Measurements from ENCODE around the gene SPECC1.
"Not testable (repeated sequence)": the region's sequence is repeated elsewhere in the genome, so short reads cannot be mapped to it uniquely, and the experiment has no call there.

Gene SPECC1

DNA sequence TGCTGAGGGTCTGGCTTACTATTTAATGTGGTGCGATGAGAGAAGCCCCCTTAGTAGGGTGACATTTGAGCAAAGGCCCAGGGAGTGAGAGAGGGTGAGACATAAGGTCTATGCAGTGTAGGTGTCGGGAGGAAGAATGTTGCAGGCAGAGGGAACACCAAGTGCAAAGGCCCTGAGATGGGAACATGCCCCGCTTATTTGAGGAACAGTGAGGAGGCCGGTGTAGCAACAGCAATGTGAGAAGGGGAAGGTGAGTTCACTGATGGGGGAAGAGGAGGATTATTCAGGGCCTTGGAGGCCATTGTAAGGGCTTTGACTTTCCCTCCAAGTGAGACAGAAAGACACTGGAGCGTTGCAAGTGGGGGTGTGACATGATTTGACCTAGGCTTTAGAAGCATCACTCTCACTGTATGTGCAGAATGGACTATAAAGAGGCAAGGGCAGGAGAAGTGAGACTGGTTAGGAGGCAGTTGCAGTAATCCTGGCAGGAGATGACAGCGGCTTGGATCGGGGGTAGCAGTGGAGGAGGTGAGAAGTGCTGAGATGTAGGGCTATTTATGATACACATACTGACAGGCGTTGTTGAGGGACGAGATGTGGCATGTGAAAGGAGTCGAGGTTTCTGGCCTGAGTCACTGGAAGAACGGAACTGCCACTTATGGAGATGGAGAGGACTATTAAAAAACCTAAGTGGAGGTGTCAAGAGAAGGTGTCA, 145.3 kb downstream of the SPECC1 start:
- H3K27me3 Mint-ChIP-seq, result peaks cover 21% of the 10 kb centered on the region
- DNase-seq (no peak), ATAC-seq (no peak)
- H3K4me1 Mint-ChIP-seq, result peaks cover 6% of the 10 kb centered on the region
- H3K9me3 Mint-ChIP-seq, result no peaks in the 10 kb centered on the region
- H3K4me3 Mint-ChIP-seq, result no peak overlapping the region
- no peak overlapping the region for H3K27ac Mint-ChIP-seq

DNA sequence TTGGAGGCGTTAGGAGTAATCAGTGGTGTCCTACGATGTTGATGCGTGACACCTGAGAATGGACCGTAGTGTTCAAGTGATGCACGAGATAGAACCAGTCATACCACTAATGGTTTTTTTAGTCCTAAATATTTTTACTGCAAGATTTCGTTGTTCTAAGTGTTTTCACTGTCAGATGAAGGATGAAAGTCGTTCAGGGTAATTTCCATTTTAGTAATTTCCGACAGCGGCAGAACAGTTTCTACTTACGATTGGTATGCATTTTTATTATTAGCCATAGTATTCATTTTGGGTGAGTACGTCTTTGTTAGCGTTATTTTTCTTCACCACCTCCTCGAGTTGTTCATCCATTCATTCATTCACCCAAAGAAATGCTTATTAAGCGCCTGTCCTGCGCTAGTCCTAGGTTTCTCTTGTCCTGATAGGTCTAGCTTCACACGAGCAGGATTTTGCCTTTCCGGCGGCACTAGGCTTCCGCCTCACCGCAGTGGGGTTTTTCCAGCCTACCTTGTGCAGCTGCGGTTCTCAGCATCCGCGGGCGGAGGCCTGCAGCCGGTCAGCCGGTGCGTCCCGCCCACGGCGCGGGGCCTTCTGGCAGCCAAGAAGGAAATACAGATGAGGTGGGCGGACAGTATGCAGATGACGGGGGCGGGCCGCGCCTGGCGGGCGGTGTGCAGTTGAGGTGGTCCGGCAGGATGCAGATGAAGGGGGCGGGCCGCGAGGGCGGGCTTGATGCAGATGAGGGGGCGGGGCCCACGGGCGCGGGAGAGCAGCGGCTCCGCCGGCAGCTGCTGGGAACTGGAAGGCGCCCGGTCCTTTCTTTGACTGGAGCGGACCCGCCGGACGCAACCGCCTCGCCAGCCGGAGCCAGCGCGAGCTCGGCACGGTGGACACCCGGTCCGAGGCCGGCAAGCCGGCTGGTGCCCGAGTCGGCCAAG, 146.4 kb downstream of the SPECC1 start:
- Mint-ChIP-seq H3K27me3 (peaks cover 21% of the 10 kb centered on the region), H3K4me3 (no peak overlapping the region), H3K27ac (peak overlapping the region; percentile 3 to 73), H3K9me3 (no peaks in the 10 kb centered on the region), H3K4me1 (peaks cover 6% of the 10 kb centered on the region)
- peak; percentile 97 for ATAC-seq
- DNase-seq, result peak; percentile 93 to 96

DNA sequence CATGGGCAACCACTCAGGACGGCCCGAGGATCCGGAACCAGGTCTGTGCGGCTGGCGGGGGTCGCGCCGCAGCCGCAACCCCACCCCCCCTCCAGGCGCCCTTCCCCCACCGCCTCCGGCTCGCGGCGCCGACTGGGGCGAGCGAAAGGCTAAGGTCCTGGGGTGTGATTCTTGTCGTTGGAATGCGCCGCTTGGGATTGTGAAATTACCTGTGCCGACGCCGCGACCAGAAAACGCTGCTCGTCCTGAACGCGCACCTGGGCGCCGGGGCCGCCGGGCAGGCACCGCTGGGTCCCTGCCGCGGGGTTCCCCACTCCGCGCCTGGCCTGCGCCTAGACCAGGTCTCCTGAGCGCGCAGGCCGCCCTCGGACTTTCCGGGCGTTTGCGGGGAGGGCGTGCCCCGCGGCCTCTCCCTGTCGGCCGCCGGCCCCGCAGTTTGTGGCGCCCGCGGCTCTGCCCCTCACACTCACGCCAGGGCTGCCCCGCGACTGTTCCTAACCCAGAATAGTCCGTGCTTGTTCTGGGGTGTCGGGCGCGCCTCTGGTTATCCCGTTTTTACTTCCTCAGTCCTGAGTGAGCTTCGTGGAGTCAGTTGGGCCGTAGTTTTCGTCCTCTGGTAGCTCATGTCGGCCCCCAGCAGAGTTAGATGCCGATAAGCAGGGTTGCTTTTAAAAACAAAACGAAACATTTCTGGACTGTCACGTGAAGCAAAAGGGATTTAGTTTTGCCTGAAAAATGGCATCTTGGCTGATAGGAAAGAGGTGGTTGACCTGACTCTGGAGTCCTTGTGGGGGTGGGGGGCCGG, 147.2 kb downstream of the SPECC1 start:
- H3K4me1 Mint-ChIP-seq, result peaks cover 6% of the 10 kb centered on the region
- DNase-seq (peak; percentile 24 to 31), ATAC-seq (peak; percentile 33)
- H3K4me3 Mint-ChIP-seq, result peak overlapping the region; percentile 85 to 90
- peaks cover 21% of the 10 kb centered on the region for H3K27me3 Mint-ChIP-seq
- no peaks in the 10 kb centered on the region for H3K9me3 Mint-ChIP-seq
- H3K27ac Mint-ChIP-seq, result peak overlapping the region; percentile 30 to 87

DNA sequence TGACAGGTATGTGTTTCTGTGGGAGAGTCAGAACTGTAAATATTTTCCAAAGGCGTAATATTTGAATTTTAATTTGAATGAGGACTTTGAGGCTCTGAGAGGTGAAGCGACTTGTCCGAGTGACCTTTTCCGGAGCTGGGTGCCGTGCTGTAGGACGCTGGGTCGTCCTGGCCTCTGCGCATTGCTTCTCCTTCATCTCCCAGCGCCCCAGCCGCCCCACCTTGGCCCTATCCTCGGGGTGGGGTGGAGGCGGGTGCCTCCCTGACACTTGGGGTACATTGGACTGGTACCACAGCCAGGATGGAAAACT, 147.8 kb downstream of the SPECC1 start:
- Mint-ChIP-seq H3K4me3 (peak overlapping the region; percentile 85 to 90), H3K27me3 (peaks cover 21% of the 10 kb centered on the region), H3K27ac (peak overlapping the region in 1 of 2 donors; percentile 87), H3K9me3 (no peaks in the 10 kb centered on the region), H3K4me1 (peaks cover 6% of the 10 kb centered on the region)
- DNase-seq, result no peak
- ATAC-seq, result no peak

DNA sequence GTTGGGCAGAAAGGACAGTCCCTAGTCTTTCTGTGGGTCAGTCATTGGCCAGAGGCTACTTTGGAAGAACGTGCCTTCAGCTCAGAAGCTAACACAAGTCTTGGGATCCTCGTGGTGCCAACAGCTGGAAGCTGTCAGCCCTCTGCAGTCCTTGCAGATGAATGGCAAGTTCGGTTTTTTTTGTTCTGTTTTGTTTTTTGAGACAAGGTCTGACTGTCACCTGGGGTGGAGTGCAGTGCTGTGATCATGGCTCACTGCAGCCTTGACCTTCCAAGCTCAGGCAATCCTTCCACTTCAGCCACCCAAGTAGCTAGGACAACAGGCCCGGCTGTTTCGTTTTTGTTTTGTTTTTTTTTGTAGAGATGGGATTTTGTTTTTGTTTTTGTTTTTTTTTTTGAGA, 149.4 kb downstream of the SPECC1 start:
- no peak overlapping the region for H3K4me3 Mint-ChIP-seq
- no peak for ATAC-seq

DNA sequence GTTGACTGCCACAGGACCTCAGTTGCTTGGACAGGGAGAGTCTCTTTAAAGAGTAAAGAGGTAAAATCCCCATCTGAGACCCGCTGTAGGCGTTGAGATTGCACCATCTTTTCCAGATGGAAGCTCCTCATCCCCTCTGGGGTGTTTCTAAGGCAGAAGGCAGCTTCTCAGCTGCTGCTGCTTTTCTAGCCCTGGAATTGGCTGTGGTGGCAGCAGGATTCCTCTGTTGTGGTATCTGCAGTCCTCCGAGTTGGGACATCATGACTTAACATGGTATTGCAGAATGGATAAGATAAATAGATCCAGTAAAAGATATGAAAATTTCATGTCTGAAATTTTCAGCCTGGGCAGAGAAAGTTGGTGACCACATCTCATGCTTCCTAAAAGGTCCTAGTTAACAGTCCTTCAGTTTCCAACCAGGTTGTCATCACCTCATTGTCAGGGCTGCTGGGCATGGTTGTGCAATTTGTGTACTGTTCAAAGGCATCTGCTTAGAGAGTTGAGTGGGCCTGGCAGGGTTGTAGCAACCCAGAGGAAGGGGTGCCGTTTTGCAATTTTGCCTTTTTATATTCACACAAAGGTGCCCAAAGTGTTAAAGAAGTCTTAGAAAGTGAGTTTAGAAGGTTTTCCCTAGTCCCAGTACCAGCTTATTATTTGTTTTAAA, 150.4 kb downstream of the SPECC1 start:
- no peak for DNase-seq
- H3K27ac Mint-ChIP-seq, result no peak overlapping the region
- no peaks in the 10 kb centered on the region for H3K9me3 Mint-ChIP-seq
- peaks cover 6% of the 10 kb centered on the region for H3K4me1 Mint-ChIP-seq
- no peak for ATAC-seq
- H3K4me3 Mint-ChIP-seq, result no peak overlapping the region
- H3K27me3 Mint-ChIP-seq, result peaks cover 21% of the 10 kb centered on the region

More for the DNA sequence above, 149.4 kb downstream of the SPECC1 start:
- DNase-seq, result no peak
- Mint-ChIP-seq H3K4me1 (peaks cover 6% of the 10 kb centered on the region), H3K9me3 (no peaks in the 10 kb centered on the region), H3K27me3 (peaks cover 21% of the 10 kb centered on the region), H3K27ac (no peak overlapping the region)

DNA sequence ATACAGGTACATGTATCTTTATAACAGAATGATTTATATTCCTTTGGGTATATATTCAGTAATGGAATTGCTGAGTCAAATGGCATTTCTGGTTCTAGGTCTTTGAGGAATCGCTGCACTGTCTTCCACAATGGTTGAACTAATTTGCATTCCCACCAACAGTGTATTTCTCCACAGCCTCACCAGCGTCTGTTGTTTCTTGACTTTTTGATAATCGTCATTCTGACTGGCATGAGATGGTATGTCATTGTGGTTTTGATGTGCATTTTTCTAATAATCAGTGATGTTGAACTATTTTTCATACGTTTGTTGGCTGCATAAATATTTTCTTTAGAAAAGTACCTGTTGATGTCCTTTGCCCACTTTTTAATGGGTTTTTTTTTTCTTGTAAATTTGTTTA, 156.4 kb downstream of the SPECC1 start:
- not testable (repeated sequence) for H3K4me1 Mint-ChIP-seq, ATAC-seq, H3K9me3 Mint-ChIP-seq, H3K4me3 Mint-ChIP-seq, H3K27me3 Mint-ChIP-seq, H3K27ac Mint-ChIP-seq, DNase-seq

DNA sequence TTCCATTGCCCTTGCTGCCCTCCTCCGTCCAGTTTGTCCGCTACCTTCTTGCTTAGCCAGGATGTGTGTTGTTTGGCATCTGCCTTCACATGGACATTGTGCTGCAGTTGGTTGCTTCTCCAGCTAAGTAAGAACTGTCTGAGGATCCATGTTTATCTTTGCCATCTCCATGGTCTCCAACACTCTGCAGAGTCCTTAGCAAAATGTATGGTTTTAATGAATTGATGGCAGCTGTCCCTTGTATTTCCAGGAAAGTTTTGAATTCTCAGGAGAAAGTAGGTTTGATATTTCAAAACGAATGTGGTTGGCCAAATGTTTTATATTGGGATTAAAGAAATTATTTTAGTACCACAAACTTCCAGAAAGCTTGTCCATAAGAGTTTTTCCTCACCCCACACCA, 160.9 kb downstream of the SPECC1 start:
- no peaks in the 10 kb centered on the region for H3K9me3 Mint-ChIP-seq
- no peak for DNase-seq
- no peaks in the 10 kb centered on the region for H3K27me3 Mint-ChIP-seq

DNA sequence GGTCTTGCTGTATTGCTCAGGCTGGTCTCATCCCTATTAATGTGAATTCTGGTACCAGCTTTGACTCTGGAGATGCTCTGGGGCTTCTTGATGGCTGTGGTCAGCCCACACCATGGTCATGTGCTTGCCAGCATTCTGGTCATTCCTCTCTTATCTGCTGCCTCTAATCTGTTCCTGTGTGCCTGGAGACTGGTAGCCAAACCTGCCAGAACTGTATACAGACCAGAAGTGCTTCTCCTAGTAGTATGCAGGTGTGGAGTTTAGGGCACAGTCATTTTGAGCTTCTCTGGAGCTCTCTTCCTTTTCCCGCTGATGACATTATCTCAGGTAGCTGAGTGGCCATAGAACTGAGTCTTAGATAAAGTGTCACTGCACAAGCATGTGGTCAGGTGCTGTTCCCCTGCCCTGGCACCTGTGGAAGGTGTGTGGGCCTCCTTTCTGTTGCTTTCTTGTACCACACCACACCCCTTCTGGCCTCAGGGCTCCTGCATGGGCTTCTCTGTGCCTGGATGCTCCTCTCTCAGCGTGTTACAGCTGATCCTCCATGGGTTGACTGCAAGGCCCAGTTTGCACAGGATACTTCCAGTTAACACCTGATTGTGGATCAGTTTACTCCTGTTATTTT, 162.7 kb downstream of the SPECC1 start:
- H3K27me3 Mint-ChIP-seq, result no peaks in the 10 kb centered on the region
- no peak for ATAC-seq

More for the DNA sequence above, 160.9 kb downstream of the SPECC1 start:
- Mint-ChIP-seq H3K4me1 (no peaks in the 10 kb centered on the region), H3K27ac (no peak overlapping the region), H3K4me3 (no peak overlapping the region)
- ATAC-seq, result no peak

DNA sequence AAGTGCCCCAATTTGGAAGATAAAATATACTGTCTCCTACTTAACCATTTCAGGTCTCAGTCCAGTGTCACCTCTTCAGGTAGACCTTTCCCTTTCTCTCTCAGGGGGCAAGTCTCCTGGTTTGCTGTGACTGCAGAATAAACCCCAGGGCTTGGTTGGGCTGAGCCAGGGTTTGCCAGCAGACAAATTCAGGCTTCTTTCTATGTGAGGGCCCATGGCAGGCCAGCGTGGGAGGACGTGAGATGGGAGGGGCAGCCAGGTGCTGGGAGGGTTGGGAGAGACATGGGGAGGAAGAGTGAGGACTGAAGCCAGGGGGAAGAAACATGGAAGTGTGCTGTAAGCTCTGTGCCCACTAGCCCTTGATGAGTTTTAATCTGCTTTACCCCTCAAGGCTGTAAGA, 163.2 kb downstream of the SPECC1 start:
- no peaks in the 10 kb centered on the region for H3K4me1 Mint-ChIP-seq
- H3K4me3 Mint-ChIP-seq, result no peak overlapping the region
- no peak for DNase-seq
- H3K27me3 Mint-ChIP-seq, result no peaks in the 10 kb centered on the region
- no peaks in the 10 kb centered on the region for H3K9me3 Mint-ChIP-seq
- peak overlapping the region in 1 of 2 donors; percentile 8 for H3K27ac Mint-ChIP-seq
- no peak for ATAC-seq

More for the DNA sequence above, 162.7 kb downstream of the SPECC1 start:
- Mint-ChIP-seq H3K4me1 (no peaks in the 10 kb centered on the region), H3K27ac (peak overlapping the region; percentile 8 to 76), H3K9me3 (no peaks in the 10 kb centered on the region), H3K4me3 (no peak overlapping the region)
- no peak for DNase-seq

DNA sequence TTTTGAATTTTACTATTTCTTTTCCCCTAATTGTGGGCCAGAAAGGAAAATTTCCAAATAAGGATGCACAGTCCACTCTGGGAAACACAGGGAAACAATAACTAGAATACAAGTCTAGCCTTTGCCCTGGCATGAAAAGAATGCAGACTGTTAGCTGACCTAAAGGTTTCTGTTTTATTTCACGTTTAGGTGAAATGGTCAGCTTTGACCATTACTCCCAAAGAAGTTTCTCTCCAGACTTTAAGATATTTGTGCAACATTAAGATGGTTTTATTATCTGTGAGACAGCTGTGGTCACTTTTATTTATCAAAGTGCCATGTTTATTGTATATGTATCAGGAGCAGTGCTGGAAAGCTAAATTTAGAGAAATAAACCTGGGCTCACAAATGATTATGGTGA, 163.9 kb downstream of the SPECC1 start:
- Mint-ChIP-seq H3K4me3 (no peak overlapping the region), H3K27me3 (no peaks in the 10 kb centered on the region), H3K4me1 (no peaks in the 10 kb centered on the region), H3K9me3 (no peaks in the 10 kb centered on the region), H3K27ac (no peak overlapping the region)
- no peak for DNase-seq
- ATAC-seq, result no peak

DNA sequence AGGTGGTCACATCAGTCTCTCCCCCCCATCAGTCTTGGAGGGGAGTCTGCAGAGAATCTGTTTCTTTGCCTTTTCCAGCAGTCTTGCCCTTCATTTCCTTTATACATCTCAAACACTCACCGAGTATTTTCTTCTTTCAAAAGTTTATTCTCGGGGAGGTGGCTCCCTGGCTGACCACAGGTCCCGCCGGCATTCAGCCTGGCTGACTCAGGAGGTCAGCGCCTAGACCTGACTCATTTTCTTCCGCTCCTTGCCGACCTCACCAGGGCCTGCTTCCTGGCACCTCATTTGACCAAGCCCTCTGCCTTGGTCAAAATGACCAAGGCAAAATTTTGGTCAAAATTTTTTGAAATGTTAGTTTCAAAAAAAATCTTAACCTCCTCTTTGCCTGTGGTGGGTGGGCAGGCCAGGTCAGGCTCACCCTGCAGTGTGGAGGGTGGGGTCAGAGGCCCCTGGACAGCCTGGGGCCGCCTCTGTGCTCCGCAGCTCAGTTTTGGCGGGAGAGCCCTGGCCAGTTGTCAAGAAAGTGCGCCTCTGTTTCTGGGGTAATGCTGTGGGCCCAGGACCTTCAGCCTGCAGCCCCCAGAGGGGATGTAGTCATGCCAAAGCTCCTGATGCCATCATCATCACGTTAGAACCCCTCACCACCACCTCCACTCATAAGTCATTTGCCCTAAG, 165.6 kb downstream of the SPECC1 start:
- DNase-seq, result no peak
- Mint-ChIP-seq H3K27ac (no peak overlapping the region), H3K4me3 (no peak overlapping the region), H3K27me3 (no peaks in the 10 kb centered on the region), H3K4me1 (no peaks in the 10 kb centered on the region), H3K9me3 (no peaks in the 10 kb centered on the region)
- ATAC-seq, result no peak

DNA sequence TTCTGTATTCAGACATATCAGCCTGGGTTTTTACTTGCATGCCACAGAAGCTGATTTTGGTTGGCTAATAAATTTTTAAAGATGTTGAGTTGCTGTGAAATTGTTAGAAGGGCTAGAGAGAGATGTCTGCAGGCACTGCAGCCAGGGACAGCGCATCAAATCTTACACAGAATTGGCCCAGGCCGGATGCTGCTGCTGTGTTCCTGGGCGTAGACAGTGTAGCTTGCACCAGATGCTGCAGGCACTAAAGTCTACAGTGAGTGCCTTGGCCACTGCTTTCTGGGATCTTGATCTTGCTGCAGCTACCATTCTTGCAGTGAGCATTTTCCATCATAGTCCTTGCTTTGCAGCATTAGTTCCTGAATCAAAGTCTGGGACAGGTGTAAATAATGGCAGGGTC, 169.9 kb downstream of the SPECC1 start:
- ATAC-seq (no peak), DNase-seq (no peak)
- Mint-ChIP-seq H3K27me3 (no peaks in the 10 kb centered on the region), H3K4me1 (no peaks in the 10 kb centered on the region), H3K27ac (peak overlapping the region; percentile 45 to 80), H3K4me3 (no peak overlapping the region), H3K9me3 (no peaks in the 10 kb centered on the region)

DNA sequence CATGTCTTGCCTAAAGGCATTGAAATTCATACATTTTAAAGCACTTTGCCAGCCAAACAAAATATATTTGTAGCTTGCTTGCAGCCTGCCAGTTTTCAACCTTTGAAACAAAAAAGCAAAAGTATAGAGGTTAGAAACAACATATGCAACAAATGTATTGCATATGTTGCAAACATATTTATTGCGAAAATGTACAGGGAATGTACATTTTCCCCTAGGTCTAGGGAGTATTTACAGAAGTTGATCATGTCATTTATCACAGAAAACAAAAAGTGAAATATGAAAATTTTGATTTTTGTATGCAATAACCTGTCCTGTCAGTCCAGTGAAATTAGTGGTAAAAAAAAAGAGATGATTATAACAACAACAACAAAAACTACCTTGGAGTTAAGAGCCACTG, 171.5 kb downstream of the SPECC1 start:
- no peak overlapping the region for H3K4me3 Mint-ChIP-seq
- no peaks in the 10 kb centered on the region for H3K4me1 Mint-ChIP-seq
- no peaks in the 10 kb centered on the region for H3K9me3 Mint-ChIP-seq
- ATAC-seq (no peak), DNase-seq (no peak)
- H3K27me3 Mint-ChIP-seq, result no peaks in the 10 kb centered on the region
- no peak overlapping the region for H3K27ac Mint-ChIP-seq
